Kidney glomerular epithelial cell (primary cell): Measurements from ENCODE around the gene PCNX1.
"Not testable (repeated sequence)": the region's sequence is repeated elsewhere in the genome, so short reads cannot be mapped to it uniquely, and the experiment has no call there.

Experiments used
- DNase-seq: peaks from one replicate; lab custom pipeline; 2025; lab: John Stamatoyannopoulos, UW

PCNX1 gene

DNA sequence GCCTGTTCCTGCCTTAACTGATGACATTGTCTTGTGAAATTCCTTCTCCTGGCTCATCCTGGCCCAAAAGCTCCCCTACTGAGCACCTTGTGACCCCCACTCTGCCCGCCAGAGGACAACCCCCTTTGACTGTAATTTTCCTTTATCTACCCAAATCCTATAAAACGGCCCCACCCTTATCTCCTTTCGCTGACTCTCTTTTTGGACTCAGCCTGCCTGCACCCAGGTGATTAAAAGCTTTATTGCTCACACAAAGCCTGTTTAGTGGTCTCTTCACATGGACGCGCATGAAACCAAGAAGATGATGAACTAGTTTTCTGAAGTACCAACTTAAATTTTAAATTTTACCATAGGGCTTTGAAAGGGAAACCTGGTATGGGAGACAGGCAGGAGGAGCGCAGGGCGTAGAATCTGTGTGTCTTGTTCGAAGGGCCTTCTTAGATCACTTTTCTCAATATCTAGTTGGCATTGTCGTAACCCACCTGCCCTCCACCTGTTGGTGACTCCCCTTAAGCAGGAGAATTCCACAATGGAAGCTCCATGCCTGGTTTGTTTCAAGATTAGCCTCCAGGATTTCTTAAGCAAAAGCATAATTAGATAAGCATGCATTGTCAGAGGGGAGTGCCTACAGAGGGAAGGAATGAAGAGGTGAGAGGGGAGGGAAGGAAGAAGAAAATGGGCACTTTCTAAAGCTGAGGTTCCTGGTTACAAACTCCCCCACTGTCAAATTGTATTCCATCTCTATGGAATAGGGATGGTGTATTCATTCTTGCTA lies 222.6 kb downstream of the PCNX1 start:
- DNase-seq, result not testable (repeated sequence)

DNA sequence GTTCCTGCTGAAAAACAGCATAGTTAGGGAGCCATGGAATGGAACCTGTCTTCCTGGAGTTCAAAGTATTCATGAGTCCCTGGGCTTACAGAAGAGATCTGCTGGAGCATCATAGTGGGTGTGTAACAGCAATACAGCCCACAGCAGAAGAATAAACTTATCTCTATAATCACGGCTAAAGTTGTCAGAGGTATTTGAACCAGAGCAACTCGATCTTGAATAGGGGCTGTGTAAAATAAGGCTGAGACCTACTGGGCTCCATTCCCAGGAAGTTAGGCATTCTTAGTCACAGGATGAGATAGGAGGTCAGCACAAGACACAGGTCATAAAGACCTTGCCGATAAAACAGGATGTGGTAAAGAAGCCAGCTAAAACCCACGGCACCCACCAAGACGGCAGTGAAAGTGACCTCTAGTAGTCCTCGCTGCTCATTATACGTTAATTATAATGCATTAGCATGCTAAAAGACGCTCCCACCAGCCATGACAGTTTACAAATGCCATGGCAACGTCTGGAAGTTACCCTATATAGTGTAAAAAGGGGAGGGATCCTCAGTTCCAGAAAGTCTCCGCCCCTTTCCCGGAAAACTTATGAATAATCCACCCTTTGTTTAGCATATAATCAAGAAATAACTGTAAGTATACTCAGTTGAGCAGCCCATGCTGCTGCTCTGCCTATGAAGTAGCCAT lies 223.4 kb downstream of the PCNX1 start:
- DNase-seq, result no peak

DNA sequence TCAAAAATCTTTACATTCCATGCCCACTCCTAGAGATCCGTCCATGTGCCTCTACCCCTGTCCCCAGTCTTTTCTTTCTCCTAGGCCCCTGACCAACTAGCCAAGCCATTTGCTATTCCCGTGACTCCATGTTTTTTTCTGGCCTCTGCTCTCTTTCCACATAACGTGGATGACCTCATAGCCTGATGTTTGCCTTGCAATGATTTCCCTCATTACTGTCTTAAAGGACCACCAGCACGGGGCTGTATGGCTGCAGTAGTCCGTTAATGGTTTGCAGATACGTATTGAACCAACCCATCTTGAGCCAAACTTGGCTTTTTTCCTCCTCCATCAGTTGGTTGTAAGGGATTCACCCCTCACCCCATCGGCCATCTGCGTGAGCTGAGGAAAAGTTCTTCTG lies 226.0 kb downstream of the PCNX1 start:
- no peak for DNase-seq

- no peak for DNase-seq
These were observed 228.2 kb downstream of the PCNX1 start for GRCh38 chr14:71135496-71135895.

DNA sequence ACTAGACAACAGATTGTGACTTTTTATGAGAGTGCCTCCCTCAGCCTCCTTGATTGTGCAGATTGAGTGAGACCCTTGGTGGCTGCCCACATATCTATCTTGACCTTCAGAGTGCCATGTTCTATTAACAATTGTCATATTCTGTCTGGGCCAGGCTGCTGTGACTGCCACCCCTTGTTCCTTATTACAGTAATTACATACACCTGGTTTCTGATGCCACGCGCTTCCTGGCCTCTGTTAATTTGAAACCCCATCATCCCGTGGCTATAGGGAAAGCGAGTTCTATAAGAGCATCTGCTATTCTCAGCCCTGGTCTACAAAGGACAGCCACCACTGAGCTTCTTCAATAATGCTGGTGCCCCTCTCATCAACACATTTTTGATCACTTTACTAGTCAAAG lies 228.7 kb downstream of the PCNX1 start:
- no peak for DNase-seq

- no peak for DNase-seq
These were observed 229.3 kb downstream of the PCNX1 start for GRCh38 chr14:71136386-71137060.

GRCh38 chr14:71137536-71138447 lies 230.5 kb downstream of the PCNX1 start:
- DNase-seq, result no peak

- DNase-seq, result peak; percentile 44
These were observed 231.4 kb downstream of the PCNX1 start for GRCh38 chr14:71138448-71139293.

DNA sequence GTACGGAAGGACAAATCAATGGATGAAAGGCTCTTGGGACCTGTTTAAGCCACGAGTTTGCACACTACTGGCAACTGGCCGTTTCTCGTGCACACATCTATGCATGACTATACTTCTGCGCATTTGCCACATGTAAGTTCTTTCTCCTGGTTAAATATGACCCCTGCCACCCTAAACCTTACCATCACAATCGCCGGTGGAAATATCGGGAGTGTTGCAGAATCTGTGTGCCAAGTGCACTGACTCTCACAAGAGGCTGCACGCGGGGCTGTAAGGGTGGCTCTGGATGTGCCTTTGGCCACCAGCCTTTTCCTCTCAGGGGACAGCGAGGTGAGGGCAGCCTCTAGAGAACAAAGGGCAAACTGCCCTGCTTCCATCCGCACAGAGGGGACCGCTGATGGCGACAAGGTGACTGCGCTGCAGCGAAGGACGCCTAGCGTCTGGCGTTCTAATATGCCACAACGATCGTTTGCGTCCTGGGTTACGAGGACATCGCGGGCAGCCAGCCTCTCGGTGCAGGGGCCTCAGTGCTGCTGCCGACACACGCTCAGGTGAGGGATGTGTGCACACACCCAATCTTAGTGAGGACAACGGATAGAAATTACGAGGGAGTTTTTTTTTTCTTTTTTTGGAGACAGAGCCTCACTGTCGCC lies 232.2 kb downstream of the PCNX1 start:
- no peak for DNase-seq

DNA sequence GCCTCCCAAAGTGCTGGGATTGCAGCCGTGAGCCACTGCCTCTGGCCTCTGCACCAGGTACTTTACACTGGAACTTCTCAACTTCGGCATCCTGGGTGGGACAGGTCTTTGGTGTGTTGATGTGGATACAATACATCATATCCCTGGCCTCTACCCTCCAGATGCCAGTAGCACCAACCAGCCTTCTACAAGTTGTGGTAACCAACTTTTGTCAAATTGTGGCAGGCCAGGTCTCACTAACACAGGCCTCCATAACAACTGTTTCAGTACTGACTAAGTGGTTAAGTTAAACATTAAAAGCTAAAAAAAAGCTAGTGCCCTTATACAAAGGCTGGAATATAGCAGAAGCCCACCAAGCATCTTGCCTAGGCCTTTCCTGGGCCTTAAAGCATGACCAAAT lies 232.9 kb downstream of the PCNX1 start:
- no peak for DNase-seq

GRCh38 chr14:71141701-71142374 lies 234.6 kb downstream of the PCNX1 start:
- no peak for DNase-seq

DNA sequence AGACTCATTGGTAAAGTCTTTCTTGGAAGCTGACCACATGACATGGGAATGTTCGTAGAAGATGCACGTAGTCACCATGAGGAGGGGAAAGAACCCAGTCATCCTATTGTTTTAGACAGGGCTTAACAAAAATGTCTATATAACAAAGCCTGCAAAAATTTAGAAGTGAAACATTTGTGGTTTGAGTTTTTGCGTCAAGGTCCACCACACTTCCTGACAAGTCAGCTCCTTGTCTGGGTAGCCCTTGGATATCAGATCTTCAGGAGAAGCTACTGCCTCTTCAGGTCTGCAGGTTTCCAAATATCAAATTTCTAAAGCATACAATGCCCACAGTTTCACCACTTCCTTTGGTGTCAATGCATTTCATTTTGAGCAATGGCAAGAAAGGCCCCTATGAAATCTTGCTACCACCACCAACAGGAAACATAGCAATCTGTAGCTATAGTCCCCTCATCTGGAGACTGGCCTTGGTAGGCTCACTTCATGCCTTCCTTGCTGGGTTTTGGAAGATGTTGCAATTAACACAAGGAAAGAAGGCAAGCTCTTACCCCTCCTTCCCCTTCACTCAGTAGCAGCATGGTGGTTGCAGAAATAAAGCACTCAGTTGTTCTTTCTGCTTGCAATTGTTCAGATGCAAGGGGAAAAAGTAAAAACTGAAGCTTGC lies 235.2 kb downstream of the PCNX1 start:
- DNase-seq, result peak; percentile 73

GRCh38 chr14:71143381-71144290 lies 236.4 kb downstream of the PCNX1 start:
- DNase-seq, result peak; percentile 43

GRCh38 chr14:71147335-71147734 lies 240.1 kb downstream of the PCNX1 start:
- not testable (repeated sequence) for DNase-seq

GRCh38 chr14:71148627-71149026 lies 241.4 kb downstream of the PCNX1 start:
- DNase-seq, result no peak

DNA sequence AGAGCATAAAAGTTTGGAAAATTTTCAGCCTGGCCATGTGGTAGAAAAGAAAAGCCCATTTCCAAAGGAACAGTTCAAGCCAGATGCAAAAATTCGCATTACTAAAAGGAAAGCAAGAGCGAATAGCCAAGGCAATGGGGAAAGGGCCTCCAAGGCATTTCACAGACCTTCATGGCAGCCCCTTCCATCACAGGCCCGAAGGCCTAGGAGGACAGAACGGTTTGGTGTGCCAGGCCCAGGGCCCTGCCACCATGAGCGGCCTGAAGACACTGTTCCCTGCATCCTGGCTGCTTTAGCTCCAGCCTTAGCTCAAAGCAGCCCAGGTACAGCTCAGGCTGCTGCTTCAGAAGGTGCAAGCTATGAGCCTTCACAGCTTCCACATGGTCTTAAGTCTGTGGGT lies 243.5 kb downstream of the PCNX1 start:
- no peak for DNase-seq

- DNase-seq, result no peak
These were observed 248.5 kb downstream of the PCNX1 start for GRCh38 chr14:71155743-71156142.
